Choroid plexus epithelial cell (primary cell): ENCODE measurements around the gene SQOR.

Experiments
- DNase-seq: peaks from one replicate; pipeline ENCODE4 v3.0.0-alpha.2; 2010; ENCODE audit warnings: low read depth
- H3K4me3 ChIP-seq: 2 replicates; pipeline ENCODE4 v1.5.1; 2011; ENCODE audit warnings: low read depth, mild to moderate bottlenecking, control low read depth, low read length, moderate library complexity
- CTCF ChIP-seq: conservative IDR thresholded peaks from 2 replicates; pipeline ENCODE4 v1.5.1; 2011; ENCODE audit warnings: low read depth, mild to moderate bottlenecking, control low read depth, inconsistent platforms, low read length, moderate library complexity

SQOR gene

GRCh38 chr15:45703670-45704328 lies 69.0 kb downstream of the SQOR start:
- TF ChIP-seq CTCF = peak; percentile 27
- H3K4me3 ChIP-seq = peak overlapping the region; percentile 62
- peak; percentile 4 for DNase-seq

- peak; percentile 44 for DNase-seq
- no peak for TF ChIP-seq CTCF
- H3K4me3 ChIP-seq = peak overlapping the region; percentile 62
Observed at GRCh38 chr15:45704329-45705249, 69.8 kb downstream of the SQOR start.

GRCh38 chr15:45705510-45706473 lies 71.0 kb downstream of the SQOR start:
- peak overlapping the region; percentile 62 for H3K4me3 ChIP-seq
- DNase-seq = peak; percentile 91
- TF ChIP-seq CTCF = peak; percentile 85

- no peak for TF ChIP-seq CTCF
- no peak for DNase-seq
- H3K4me3 ChIP-seq = no peak overlapping the region
Observed at GRCh38 chr15:45710657-45711056, 75.8 kb downstream of the SQOR start.

- TF ChIP-seq CTCF = peak; percentile 96
- H3K4me3 ChIP-seq = no peak overlapping the region
- DNase-seq = peak; percentile 91
Observed at GRCh38 chr15:45714590-45715488, 80.0 kb downstream of the SQOR start.

GRCh38 chr15:45715528-45715927 lies 80.7 kb downstream of the SQOR start:
- H3K4me3 ChIP-seq = no peak overlapping the region
- peak; percentile 68 for TF ChIP-seq CTCF
- peak; percentile 70 for DNase-seq
